ENCODE measurements around the gene TNIK. TPM values are rescaled to one million over a fixed set of nuclear protein-coding genes. Genes with fewer than 3 reads are reported as not detected.

TNIK gene
- total RNA-seq, 1 donor from 2014 or later = 1.5 TPM

DNA sequence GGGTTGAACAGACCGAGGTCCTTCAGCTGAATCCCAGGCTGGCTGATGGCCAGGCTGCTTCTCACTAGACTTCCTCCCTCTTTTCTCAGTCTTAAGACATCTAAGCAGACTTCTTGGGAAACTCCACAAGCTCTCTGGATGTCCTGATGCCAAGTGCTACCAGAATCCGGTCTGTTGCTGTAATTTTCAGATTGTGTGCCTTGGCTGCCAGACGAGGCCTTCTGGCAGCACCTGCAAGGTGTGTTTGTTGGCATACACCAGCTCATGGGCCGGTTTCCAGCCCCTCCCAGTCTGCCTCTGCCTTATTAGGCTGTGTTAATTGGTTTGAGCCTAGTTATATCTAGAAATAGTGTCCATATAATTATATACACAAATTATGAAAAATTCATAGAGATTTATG lies 120.6 kb downstream of the TNIK start:
- Mint-ChIP-seq H3K9me3 (ENCODE audit: unreplicated experiment) (peaks cover 3% of the 10 kb centered on the region), H3K36me3 (ENCODE audit: unreplicated experiment) (no peaks in the 10 kb centered on the region), H3K27ac (ENCODE audit: unreplicated experiment) (no peak overlapping the region), H3K4me1 (ENCODE audit: low read depth, unreplicated experiment) (peaks cover 2% of the 10 kb centered on the region), H3K4me3 (ENCODE audit: unreplicated experiment) (no peak overlapping the region), H3K27me3 (ENCODE audit: unreplicated experiment) (no peaks in the 10 kb centered on the region)
- TF ChIP-seq, protein P1, sequence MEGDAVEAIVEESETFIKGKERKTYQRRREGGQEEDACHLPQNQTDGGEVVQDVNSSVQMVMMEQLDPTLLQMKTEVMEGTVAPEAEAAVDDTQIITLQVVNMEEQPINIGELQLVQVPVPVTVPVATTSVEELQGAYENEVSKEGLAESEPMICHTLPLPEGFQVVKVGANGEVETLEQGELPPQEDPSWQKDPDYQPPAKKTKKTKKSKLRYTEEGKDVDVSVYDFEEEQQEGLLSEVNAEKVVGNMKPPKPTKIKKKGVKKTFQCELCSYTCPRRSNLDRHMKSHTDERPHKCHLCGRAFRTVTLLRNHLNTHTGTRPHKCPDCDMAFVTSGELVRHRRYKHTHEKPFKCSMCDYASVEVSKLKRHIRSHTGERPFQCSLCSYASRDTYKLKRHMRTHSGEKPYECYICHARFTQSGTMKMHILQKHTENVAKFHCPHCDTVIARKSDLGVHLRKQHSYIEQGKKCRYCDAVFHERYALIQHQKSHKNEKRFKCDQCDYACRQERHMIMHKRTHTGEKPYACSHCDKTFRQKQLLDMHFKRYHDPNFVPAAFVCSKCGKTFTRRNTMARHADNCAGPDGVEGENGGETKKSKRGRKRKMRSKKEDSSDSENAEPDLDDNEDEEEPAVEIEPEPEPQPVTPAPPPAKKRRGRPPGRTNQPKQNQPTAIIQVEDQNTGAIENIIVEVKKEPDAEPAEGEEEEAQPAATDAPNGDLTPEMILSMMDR (IDR thresholded peaks at IDR 0.05; ENCODE audit: partially characterized antibody, unreplicated experiment) = no peak
- DNase-seq = no peak

DNA sequence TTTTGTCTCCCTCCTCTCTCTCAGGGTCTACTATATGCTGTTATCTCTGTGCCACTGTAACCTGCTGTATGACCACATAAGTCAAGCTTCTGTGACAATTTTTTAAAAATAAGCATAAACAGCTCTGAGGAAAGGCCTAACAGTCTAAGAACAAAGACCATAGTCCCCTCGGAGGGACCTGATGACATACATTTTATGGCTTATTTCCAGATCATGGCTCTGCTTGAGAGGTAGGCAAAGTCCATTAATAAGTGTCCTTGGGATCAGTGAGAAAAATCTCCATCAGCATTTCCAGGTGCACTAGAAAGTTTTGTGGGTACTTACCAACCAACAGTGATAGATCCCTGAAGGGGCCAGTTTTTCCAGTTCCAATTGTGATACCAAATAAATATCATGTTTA lies 123.8 kb downstream of the TNIK start:
- H3K4me3 Mint-ChIP-seq (ENCODE audit: unreplicated experiment) = no peak overlapping the region
- no peaks in the 10 kb centered on the region for H3K9me3 Mint-ChIP-seq (ENCODE audit: unreplicated experiment)
- no peaks in the 10 kb centered on the region for H3K27me3 Mint-ChIP-seq (ENCODE audit: unreplicated experiment)

GRCh38 chr3:171335559-171335958 lies 124.6 kb downstream of the TNIK start:
- TF ChIP-seq, protein P1 (IDR thresholded peaks at IDR 0.05; ENCODE audit: partially characterized antibody, unreplicated experiment) = no peak
- Mint-ChIP-seq H3K9me3 (ENCODE audit: unreplicated experiment) (no peaks in the 10 kb centered on the region), H3K27ac (ENCODE audit: unreplicated experiment) (no peak overlapping the region), H3K4me1 (ENCODE audit: low read depth, unreplicated experiment) (peaks cover 2% of the 10 kb centered on the region), H3K4me3 (ENCODE audit: unreplicated experiment) (no peak overlapping the region), H3K36me3 (ENCODE audit: unreplicated experiment) (no peaks in the 10 kb centered on the region), H3K27me3 (ENCODE audit: unreplicated experiment) (no peaks in the 10 kb centered on the region)
- no peak for DNase-seq

More for the DNA sequence above, 123.8 kb downstream of the TNIK start:
- DNase-seq = no peak
- no peak overlapping the region for H3K27ac Mint-ChIP-seq (ENCODE audit: unreplicated experiment)
- peaks cover 2% of the 10 kb centered on the region for H3K4me1 Mint-ChIP-seq (ENCODE audit: low read depth, unreplicated experiment)
- TF ChIP-seq, protein P1 (IDR thresholded peaks at IDR 0.05; ENCODE audit: partially characterized antibody, unreplicated experiment) = no peak
- H3K36me3 Mint-ChIP-seq (ENCODE audit: unreplicated experiment) = no peaks in the 10 kb centered on the region

DNA sequence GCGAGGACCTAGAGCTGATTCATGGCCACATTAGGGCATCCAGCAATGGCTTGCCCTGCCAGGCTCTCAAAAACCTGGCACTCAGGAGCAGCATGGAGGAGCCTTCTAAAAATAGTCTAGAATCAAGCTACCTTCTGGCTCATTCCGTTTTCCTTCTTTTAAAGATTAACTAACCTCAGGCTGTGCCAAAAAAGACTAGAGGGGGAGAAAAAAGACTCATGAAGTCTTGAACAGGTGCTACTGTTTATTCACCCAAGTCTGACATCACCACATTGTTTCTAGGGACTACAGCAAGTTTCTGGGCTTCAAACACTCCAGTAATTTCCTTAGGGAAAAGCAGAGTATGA lies 125.8 kb downstream of the TNIK start:
- TF ChIP-seq, protein P1 (IDR thresholded peaks at IDR 0.05; ENCODE audit: partially characterized antibody, unreplicated experiment) = no peak
- H3K4me3 Mint-ChIP-seq (ENCODE audit: unreplicated experiment) = no peak overlapping the region
- peaks cover 2% of the 10 kb centered on the region for H3K4me1 Mint-ChIP-seq (ENCODE audit: low read depth, unreplicated experiment)
- H3K27me3 Mint-ChIP-seq (ENCODE audit: unreplicated experiment) = no peaks in the 10 kb centered on the region
- no peak overlapping the region for H3K27ac Mint-ChIP-seq (ENCODE audit: unreplicated experiment)
- H3K9me3 Mint-ChIP-seq (ENCODE audit: unreplicated experiment) = no peaks in the 10 kb centered on the region
- DNase-seq = no peak
- no peaks in the 10 kb centered on the region for H3K36me3 Mint-ChIP-seq (ENCODE audit: unreplicated experiment)

GRCh38 chr3:171333784-171334464 lies 126.3 kb downstream of the TNIK start:
- DNase-seq = no peak

More at GRCh38 chr3:171333784-171334464, 126.3 kb downstream of the TNIK start:
- TF ChIP-seq, protein P1 (IDR thresholded peaks at IDR 0.05; ENCODE audit: partially characterized antibody, unreplicated experiment) = no peak
- Mint-ChIP-seq H3K27ac (ENCODE audit: unreplicated experiment) (no peak overlapping the region), H3K4me3 (ENCODE audit: unreplicated experiment) (no peak overlapping the region), H3K4me1 (ENCODE audit: low read depth, unreplicated experiment) (peaks cover 2% of the 10 kb centered on the region), H3K36me3 (ENCODE audit: unreplicated experiment) (no peaks in the 10 kb centered on the region), H3K27me3 (ENCODE audit: unreplicated experiment) (no peaks in the 10 kb centered on the region), H3K9me3 (ENCODE audit: unreplicated experiment) (no peaks in the 10 kb centered on the region)

Data from glutamatergic neuron (in vitro differentiated cells).